Body of pancreas (tissue), 4 donors: Measurements from ENCODE around the gene GID8. TPM values are rescaled to one million over a fixed set of nuclear protein-coding genes. Genes with fewer than 3 reads are reported as not detected.

ENCODE experiments used
- ATAC-seq: fragments of 150-250 bp; one replicate; pipeline ENCODE4 v1.9.1; 2016
- DNase-seq, 4 donors: peaks; one replicate each; pipeline ENCODE4 v3.0.0-alpha.2; 2019
- H3K27ac ChIP-seq, 4 donors: fragments of 200-600 bp; sonication (generic); 1 replicate in 3 of 4; 2 replicates in 1 of 4; pipeline versions ENCODE4 v1.5.1 to v1.6.1; 2016 to 2019; ENCODE audit warnings: mild to moderate bottlenecking in 1 of 4, mixed read lengths in 1 of 4, moderate library complexity in 1 of 4
- H3K27me3 ChIP-seq, 2 donors: fragments of 200-600 bp; sonication (generic); one replicate each; pipeline ENCODE4 v1.6.0; 2016; ENCODE audit warnings: mild to moderate bottlenecking in 1 of 2
- H3K36me3 ChIP-seq, 2 donors: fragments of 200-600 bp; sonication (generic); replicated peaks in 1 of 2; 2 replicates each; pipeline ENCODE4 v1.5.1; 2016; ENCODE audit warnings: low read depth in 2 of 2; ENCODE audit not compliant: insufficient read depth in 1 of 2
- H3K4me1 ChIP-seq: fragments of 200-600 bp; sonication (generic); one replicate; pipeline ENCODE4 v1.6.0; 2016
- H3K4me3 ChIP-seq, 2 donors: fragments of 200-600 bp; sonication (generic); 1 replicate in 1 of 2; 2 replicates in 1 of 2; pipeline ENCODE4 v1.5.1; 2016 to 2019
- H3K9me3 ChIP-seq, 3 donors: fragments of 200-600 bp; sonication (generic); 1 replicate in 2 of 3; 2 replicates in 1 of 3; pipeline ENCODE4 v1.5.1; 2016
- POLR2A ChIP-seq, 3 donors: fragments of 450-650 bp; IDR thresholded peaks; one replicate each; pipeline ENCODE4 v1.6.1; 2016; ENCODE audit warnings: antibody characterized with exemption in 3 of 3, mild to moderate bottlenecking in 2 of 3
- WGBS, 2 donors: methylation state at CpG; one replicate each; pipeline ENCODE4 v1.1.5; 2017; 5-methylcytosine and 5-hydroxymethylcytosine counted together
- intact Hi-C: fragments of 100-400 bp; cut with DNase I; formaldehyde crosslinking; loops from one replicate; pipeline ENCODE4 v1.15.1; 2023
- total RNA-seq, 2 donors: library from RNA; depleted of rRNA; stranded (reverse); fragments of >200 nt; gene quantifications; one replicate each; pipeline ENCODE4 v1.1.0, GENCODE V29; 2016
- TF ChIP-seq, protein P1 (sequence below), 7 experiments: fragments of 450-650 bp in 4 of 7; fragments of 200-600 bp in 3 of 7; sonication (generic) in 3 of 7; IDR thresholded peaks; one replicate each; pipeline ENCODE4 v1.5.1; 2016 to 2019; ENCODE audit warnings: antibody characterized with exemption in 7 of 7

The GID8 gene
- total RNA-seq, 2 donors from 2014 or later: 26.2 to 29.7 TPM

DNA sequence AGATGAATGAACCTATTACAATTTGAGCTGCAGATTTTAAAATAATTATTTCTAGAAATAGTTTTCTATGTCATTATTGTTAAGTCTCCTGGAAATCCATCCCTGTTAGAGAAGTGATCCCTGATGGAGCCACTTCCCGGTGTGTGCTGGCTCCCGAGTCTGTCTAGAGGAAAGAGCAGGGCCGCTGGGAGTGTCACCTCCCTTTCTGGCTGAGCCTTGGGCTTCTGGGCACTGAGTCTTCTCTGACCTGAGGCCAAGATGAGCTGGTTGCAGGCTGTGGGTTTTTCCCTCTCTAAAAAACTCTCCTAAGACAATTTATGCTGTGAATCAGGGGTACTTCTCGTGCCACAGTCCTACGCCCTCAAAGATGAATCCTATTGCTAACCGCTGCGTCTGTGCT lies 47.5 kb upstream of the GID8 start:
- WGBS, 2 donors: 92 to 99% methylated on average over 6 to 7 of the region's 7 CpGs
- TF ChIP-seq, protein P1, sequence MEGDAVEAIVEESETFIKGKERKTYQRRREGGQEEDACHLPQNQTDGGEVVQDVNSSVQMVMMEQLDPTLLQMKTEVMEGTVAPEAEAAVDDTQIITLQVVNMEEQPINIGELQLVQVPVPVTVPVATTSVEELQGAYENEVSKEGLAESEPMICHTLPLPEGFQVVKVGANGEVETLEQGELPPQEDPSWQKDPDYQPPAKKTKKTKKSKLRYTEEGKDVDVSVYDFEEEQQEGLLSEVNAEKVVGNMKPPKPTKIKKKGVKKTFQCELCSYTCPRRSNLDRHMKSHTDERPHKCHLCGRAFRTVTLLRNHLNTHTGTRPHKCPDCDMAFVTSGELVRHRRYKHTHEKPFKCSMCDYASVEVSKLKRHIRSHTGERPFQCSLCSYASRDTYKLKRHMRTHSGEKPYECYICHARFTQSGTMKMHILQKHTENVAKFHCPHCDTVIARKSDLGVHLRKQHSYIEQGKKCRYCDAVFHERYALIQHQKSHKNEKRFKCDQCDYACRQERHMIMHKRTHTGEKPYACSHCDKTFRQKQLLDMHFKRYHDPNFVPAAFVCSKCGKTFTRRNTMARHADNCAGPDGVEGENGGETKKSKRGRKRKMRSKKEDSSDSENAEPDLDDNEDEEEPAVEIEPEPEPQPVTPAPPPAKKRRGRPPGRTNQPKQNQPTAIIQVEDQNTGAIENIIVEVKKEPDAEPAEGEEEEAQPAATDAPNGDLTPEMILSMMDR (IDR thresholded peaks at IDR 0.05): no peak
- no peak for TF ChIP-seq POLR2A (IDR thresholded peaks at IDR 0.05)
- DNase-seq (no peak), ATAC-seq (no peak)
- no peak overlapping the region for H3K4me3 ChIP-seq
- no peaks in the 10 kb centered on the region for H3K9me3 ChIP-seq
- intact Hi-C loops: loop anchor here (10.0 kb wide), 1 partner anchor 114 kb away; the partner anchor contains the start of gene BHLHE23
- no peaks in the 10 kb centered on the region for H3K27me3 ChIP-seq
- H3K36me3 ChIP-seq: peaks cover 16 to 47% of the 10 kb centered on the region in 2 donors
- H3K27ac ChIP-seq: no peak overlapping the region
- H3K4me1 ChIP-seq: peaks cover 10% of the 10 kb centered on the region

DNA sequence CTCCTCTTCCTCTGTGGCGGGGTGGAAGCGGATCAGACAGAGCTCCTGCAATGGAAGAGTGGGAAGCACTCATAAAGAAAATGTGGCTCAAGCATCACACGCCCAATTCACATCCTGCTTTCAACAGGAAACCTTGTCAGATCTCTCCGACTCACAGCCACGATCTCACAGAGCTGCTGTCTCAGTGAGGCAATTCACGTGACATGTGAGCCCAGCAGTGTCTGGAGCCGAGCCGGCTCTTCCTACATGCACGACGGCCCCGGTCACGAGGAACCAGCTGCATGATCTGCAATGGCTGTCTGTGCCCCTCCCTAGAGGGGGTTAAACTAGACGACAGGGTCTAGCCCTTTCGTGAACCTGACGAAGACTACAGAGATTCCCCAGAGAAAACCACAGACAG lies 46.8 kb upstream of the GID8 start:
- Histone ChIP-seq H3K27ac (no peak overlapping the region), H3K4me1 (peaks cover 10% of the 10 kb centered on the region), H3K4me3 (no peak overlapping the region), H3K9me3 (no peaks in the 10 kb centered on the region), H3K27me3 (no peaks in the 10 kb centered on the region), H3K36me3 (peaks cover 16 to 50% of the 10 kb centered on the region in 2 donors)
- DNase-seq (no peak), ATAC-seq (no peak)
- 90 to 91% methylated on average over 15 of the region's 15 CpGs for WGBS, 2 donors
- no peak for TF ChIP-seq POLR2A (IDR thresholded peaks at IDR 0.05)
- TF ChIP-seq, protein P1 (IDR thresholded peaks at IDR 0.05): no peak
- intact Hi-C loops: loop anchor here (10.0 kb wide), 1 partner anchor 114 kb away; the partner anchor contains the start of gene BHLHE23

DNA sequence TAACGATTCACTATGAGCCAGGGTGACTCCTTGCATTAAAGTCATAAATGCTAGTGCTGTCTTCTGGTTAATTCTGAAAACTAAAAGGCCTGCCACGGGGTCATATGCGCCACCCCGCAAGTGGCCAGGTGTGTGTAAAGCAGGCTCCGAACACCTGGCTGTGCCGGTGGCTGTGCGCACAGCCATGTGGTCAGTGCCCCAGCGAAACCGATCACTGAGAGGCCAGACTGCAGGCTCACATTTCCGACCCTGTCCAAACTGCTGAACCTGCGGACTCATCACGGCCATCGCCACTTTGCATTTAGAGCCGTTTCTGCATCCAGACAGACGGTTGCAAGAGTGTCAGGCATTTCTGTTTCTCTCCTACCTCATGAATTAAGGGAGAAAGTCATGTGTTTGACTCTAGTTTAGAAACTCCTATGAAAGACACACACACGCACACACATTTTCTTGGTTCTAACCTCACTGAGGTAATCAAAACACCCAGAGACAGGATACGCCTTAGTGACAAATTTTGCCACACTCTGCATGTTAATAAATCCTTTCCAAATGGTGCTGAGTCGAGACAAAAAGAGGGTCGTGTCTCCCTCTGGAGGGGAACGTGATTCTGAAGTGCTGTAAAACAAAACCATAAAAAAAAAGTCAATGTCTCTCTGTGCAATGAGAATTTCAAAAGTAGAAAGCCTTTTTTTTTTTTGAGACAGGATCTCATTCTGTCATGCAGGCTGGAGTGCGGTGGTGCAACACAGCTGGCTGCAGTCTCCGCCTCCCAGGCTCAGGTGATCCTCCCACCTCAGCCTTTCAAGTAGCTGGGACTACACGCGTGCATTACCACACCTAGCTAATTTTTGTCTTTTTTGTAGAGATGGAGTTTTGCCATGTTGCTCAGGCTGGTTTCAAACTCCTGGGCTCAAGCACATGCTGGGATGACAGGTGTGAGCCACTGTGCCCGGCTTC lies 45.3 kb upstream of the GID8 start:
- Histone ChIP-seq H3K4me1 (peaks cover under 1% of the 10 kb centered on the region), H3K36me3 (peaks cover 16 to 50% of the 10 kb centered on the region in 2 donors), H3K4me3 (no peak overlapping the region), H3K27ac (no peak overlapping the region), H3K9me3 (no peaks in the 10 kb centered on the region), H3K27me3 (no peaks in the 10 kb centered on the region)
- TF ChIP-seq POLR2A (IDR thresholded peaks at IDR 0.05): no peak
- TF ChIP-seq, protein P1 (IDR thresholded peaks at IDR 0.05): no peak
- 88 to 90% methylated on average over 22 to 25 of the region's 25 CpGs for WGBS, 2 donors
- ATAC-seq (no peak), DNase-seq (no peak)
- intact Hi-C loops: loop anchor here (10.0 kb wide), 1 partner anchor 112 kb away; the partner anchor contains the start of gene BHLHE23

DNA sequence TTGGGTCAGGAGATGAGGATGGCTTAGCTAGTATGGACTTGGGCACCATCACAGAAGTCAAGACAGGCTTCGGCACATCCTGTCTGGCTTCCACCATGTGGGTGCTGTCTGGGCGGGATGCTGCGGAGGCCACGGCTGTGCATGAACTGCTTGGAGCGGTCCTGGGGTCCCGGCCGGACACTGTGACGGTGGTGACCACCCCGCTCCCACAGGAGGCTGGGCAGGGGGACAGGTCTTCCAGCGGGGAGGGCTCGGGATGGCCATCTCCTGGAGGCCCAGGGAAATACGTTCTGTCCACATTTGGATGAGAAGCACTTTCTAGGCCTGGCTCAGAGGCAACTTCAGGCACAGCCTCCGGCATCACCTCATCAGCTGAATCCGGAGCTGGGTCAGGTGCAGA lies 44.2 kb upstream of the GID8 start:
- WGBS, 2 donors: 91 to 94% methylated on average over 4 to 14 of the region's 14 CpGs
- no peak for ATAC-seq
- no peak for TF ChIP-seq POLR2A (IDR thresholded peaks at IDR 0.05)
- TF ChIP-seq, protein P1 (IDR thresholded peaks at IDR 0.05): no peak
- Histone ChIP-seq H3K36me3 (peaks cover 16 to 46% of the 10 kb centered on the region in 2 donors), H3K4me1 (peaks cover 3% of the 10 kb centered on the region), H3K27ac (no peak overlapping the region), H3K9me3 (no peaks in the 10 kb centered on the region), H3K27me3 (no peaks in the 10 kb centered on the region), H3K4me3 (no peak overlapping the region)
- intact Hi-C loops: loop anchor here (10.0 kb wide), 1 partner anchor 111 kb away; the partner anchor contains the start of gene BHLHE23
- DNase-seq: no peak
